Hypothalamus (tissue), 51 donors: ENCODE measurements around the gene BNC2.

Experiments used
- DNase-seq, 51 donors: peaks; one replicate each; lab custom pipeline; 2025; lab: John Stamatoyannopoulos, UW

BNC2 gene

GRCh38 chr9:16361118-16361517 is 509.4 kb downstream of the BNC2 start:
- DNase-seq: no peak

- DNase-seq: no peak
Measured at GRCh38 chr9:16360247-16360646, 510.2 kb downstream of the BNC2 start.
